H54 (cell line): ENCODE measurements around the gene TXNRD2.
A peak's percentile ranks its signal among the peaks of the same experiment; 100 is the strongest.

Experiments used
- DNase-seq: peaks from one replicate; pipeline ENCODE4 v3.0.0; 2011; ENCODE audit warnings: low spot score, mixed read lengths; ENCODE audit not compliant: insufficient read length
- FAIRE-seq: peaks from 3 replicates; lab custom pipeline; 2011; peaks lifted over from hg19 to GRCh38; lab: Jason Lieb, UNC
- POLR2A ChIP-seq: IDR thresholded peaks from 2 replicates; pipeline ENCODE4 v1.6.1; 2011; ENCODE audit warnings: low read depth, mild to moderate bottlenecking, low read length

Gene TXNRD2

DNA sequence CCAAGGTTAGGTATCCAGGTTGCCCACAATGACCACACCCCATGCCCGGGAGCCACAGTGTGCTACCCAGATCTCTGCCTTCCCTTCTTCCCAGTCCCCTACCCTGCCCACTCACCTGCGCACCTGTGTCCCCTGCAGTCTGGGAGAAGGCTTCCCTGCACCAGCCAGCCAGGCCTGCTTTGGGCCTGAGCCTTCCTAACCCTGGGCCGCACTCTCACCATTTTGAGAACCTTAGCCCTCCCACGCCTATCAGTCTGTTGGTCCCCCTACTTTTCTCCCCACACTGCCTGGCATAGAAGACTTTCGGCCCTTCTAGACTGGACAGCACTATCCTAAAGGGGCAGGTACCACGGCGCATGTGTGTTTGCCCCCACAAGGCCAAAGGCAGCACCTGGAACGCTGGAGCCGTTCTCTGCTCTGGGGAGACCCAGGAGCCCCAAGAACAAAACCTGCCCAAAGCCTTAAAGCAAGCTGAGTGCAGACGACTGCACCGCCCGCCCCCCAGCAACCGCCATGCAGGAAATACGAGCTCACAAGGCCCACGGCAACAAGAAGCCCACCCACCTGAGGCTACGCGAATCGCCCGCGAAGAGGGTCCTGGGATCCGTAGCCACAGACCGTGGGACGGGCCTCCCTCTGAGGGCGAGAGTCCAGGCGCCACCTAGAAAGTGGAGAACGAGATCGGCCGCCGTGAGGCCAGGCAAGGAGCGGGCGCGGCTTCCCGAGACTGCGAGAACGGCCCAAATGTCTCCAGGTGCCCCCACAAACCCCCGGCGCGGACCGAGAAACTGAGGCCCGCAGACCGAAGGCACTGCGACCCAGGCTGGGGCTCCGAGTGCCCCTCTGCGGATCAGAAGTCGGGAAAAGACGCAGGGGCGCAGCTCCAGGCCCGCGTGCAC lies 87.5 kb downstream of the TXNRD2 start:
- FAIRE-seq (no peak), DNase-seq (no peak)
- TF ChIP-seq POLR2A: no peak

- no peak for DNase-seq
- TF ChIP-seq POLR2A: no peak
- FAIRE-seq: no peak
These were observed 88.3 kb downstream of the TXNRD2 start for GRCh38 chr22:19853058-19853878.

DNA sequence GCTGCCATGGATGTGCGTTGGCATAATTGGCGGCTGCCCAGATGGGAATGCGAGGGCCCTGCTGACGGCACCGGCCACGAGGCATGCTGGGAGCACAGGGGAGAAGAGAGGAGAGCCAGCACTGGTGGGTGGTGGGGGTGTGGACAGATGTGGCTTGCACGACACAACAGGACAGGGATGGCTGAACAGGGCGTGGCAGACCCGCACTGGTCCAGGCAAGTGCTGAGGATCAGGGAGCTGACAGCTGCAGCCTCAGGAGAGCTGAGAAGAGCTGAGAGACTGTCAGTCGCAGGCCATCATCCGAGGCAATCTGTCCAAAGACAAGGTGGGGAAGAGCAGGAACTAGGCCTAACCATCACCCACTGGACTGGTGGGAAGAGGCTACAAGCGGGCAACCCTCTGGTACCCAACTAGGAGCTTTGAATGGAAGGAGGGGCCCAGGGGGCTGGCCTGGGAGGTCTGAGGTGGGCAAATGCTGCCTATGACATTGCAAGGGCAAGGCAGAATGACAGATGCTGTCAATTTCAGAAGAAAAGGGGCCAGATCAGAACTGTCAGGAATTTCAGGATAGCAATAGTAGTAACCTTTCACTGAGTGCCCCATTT lies 89.3 kb downstream of the TXNRD2 start:
- DNase-seq: no peak
- no peak for FAIRE-seq
- TF ChIP-seq POLR2A: no peak

DNA sequence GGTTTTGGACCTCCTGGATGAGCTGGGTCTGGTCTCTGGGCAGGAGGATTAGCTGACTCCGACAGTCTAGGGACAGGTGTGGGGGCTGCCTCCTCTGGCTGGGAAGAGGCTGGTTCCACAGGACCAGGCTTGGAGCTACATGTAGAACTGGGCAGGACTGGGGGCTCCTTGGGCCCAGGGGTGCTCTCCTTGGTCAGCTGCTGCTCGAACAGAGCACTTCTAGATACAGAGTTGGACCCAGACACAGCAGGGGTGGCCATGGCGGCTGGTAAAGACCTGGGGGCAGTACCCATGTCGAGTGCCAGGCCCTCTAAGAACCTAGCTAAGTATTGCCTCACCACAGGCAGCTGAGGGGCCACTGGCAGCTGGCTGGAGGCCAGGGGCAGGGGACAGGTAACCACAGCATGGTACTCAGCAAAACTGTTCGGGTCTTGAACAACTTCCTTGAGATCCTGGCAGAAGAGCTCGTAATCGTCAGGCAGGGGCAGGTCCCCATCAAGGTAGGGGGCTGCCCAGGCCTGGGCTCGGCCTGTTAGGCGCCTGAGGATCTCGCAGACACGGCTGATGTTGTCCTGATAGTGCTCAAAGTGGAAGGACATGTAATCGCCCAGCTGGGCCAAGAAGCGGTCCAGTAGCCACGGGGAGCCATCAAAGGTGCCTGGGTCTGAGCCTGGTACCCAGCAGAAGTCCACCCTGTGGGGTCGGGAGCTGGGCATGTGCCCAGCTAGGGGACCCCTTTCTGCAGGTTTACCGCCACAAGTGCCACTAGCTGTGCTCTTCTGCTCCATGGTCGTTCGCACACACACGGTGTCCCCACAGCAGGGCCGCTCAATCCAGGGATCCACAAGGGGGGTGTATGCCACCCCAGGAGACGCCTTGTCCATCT lies 90.1 kb downstream of the TXNRD2 start:
- no peak for FAIRE-seq
- no peak for DNase-seq
- TF ChIP-seq POLR2A: no peak

DNA sequence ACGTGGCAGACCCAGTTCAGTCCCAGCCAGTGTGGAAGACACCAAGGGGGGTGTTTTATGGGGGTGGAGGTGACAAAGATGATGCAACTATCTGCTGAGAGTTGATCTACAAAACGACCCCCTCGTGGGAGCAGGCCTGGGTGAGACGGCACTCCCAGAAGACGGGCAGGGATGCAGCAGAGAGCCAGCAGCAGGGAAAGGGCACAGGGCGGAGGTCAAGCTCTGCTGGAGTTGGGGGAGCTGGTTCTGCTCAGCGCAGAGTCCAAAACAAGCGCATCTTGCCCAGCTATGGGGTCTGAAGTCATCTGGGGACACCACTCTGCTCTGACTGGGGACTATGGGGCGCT lies 90.9 kb downstream of the TXNRD2 start:
- TF ChIP-seq POLR2A: no peak
- FAIRE-seq (no peak), DNase-seq (no peak)

DNA sequence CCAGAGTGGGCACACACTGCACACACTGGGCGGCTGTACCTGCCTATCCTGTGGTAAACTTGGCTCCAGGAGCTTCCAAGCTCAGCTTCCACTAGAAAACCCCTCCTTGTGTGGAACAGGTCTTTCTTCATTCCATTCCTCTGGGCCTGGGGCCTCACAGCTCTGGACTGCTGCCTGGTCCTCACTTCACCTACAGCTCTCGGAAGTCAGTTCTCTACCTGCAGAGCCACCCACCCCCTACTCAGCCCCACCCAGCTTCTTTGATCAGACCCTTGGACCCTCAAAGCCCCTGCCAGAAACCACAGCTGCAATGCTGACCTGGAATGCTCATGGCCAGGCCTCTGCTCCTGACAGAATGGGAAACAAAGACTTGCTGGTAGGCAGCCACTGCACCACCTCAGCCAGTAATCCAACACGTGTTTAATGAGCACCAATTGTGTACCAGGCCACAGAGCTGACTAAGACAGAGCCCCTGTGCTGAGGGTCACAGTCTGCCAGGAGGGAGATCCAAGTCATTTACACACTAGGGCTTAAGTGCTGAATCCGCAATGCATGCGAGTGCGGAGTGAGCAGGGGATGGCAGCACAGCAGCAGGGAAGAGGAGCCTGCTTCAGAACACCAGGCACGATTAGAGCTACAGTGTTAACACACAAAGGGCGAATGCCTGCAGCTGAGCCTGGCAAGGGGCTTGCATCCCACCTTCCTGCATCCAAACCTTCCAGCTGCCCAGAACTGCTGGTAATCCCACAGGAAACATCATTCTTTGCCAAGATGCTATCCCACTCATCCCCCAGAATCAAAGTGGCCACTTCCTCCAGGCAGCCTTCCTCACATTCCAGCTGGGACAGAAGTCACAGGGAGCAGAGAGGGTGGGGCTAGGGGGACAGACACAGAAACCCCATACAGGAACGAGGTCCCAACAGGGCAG lies 91.5 kb downstream of the TXNRD2 start:
- TF ChIP-seq POLR2A: no peak
- FAIRE-seq (no peak), DNase-seq (no peak)

DNA sequence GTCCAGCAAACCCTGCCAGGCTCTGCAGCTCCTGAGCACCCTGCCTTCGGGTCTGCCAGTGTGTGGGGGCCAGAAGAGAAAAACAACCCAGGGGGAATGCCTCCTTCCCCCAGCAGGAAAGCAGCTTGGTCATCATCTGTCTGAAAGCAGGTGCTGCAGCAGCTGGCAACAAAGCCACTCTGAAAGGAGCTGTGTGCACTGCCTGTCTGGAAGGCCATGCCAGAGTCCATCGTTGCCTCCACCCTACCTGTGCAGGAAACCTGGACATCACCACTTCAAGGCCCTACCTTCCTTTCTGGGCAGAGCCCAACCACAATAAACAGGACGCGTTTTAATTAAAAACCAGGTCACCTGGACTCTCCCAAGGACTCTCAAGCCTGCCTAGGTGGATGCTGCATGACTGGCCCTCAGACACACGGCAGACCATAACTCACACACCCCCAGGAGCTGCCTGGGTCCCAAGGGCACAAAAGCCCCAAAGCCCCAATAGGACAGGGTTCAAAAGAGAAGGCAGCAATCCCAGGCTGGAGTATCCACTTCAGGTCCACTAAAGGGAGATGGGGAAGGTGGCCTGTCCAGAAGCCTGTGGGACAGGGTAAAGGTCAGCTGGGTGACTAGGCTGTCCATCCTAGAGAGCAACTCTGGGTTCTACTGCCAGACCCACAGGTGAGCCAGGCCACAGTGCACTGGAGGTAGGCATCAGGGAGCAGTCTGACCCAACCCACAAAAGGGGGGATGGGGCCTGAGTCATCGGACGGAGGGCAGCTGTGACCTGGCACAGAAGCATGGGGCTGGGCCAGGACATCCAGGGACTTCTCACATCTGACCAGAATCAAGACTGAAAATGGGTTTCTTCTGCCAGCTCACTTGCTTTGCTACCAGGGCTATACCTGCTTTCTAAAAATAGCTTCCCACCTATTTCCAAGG lies 93.1 kb downstream of the TXNRD2 start:
- no peak for TF ChIP-seq POLR2A
- peak; percentile 32 for DNase-seq
- no peak for FAIRE-seq

DNA sequence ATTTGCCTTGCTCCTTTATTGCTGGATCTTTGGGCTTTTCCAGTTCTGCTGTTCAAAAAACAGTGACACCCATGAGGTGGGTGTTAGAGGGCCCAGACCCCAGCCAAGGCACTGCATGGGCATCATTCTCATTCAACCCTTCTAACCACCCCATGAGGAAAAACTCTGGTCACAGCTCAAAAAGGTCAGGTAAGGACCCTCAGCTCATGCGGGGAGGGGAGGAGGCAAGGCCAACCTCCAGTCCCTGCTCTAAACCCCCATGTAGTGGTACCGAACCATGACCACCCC lies 94.3 kb downstream of the TXNRD2 start:
- FAIRE-seq: no peak
- no peak for TF ChIP-seq POLR2A
- DNase-seq: no peak

- DNase-seq: no peak
- no peak for FAIRE-seq
- no peak for TF ChIP-seq POLR2A
These were observed 94.8 kb downstream of the TXNRD2 start for GRCh38 chr22:19846620-19847344.

GRCh38 chr22:19845054-19845722 lies 96.4 kb downstream of the TXNRD2 start:
- DNase-seq (peak; percentile 26), FAIRE-seq (no peak)
- no peak for TF ChIP-seq POLR2A

DNA sequence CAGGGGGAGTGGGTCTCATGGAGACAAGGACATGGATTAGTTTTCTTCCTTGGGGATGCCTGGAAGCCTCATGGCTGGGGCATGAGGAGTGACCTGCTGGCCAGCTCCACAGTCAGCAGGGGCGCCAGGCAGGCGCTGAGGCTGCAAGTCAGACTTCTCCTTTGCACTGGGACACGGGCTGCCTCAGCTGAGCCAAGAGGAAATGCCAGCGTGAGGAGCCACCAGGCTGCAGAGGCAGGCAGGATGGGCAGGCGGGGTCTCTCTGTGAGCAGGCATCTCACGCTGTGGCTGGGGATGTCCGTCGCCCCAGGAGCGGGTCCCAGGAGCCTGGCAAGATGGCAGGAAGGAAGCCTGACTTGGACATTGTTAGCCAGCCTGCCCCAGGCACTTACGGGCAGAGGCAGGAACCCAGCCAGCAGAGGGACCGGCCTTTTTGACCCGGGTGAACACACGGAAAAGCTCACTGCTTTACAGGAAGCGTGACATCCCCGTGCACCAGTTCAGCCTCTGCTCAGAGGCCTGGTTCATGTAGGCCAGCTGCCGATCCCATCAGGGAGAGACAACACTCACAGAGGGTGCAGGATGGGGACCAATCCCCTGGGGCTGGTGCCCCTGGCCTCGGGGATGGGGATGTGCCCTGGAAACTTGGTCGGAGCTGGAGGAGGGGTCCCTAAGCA lies 97.1 kb downstream of the TXNRD2 start:
- FAIRE-seq (no peak), DNase-seq (peak; percentile 57)
- TF ChIP-seq POLR2A: 0 out of 2 replicates have a peak, but pooled peaks have one; percentile 17
